ENCODE results near the gene IGSF1.
"Not testable (repeated sequence)": the region's sequence is repeated elsewhere in the genome, so short reads cannot be mapped to it uniquely, and the experiment has no call there.

IGSF1 gene

GRCh38 chrX:131271274-131271673 is 17.8 kb downstream of the IGSF1 start:
- in situ Hi-C loops (cut with HindIII; ENCODE audit: low sequenced_read_pairs): no loop called here

- in situ Hi-C loops (cut with HindIII; ENCODE audit: low sequenced_read_pairs): no loop called here
Observed at GRCh38 chrX:131270080-131270479, 19.0 kb downstream of the IGSF1 start.

GRCh38 chrX:131264665-131265064 is 24.4 kb downstream of the IGSF1 start:
- in situ Hi-C loops (cut with HindIII; ENCODE audit: low sequenced_read_pairs): no loop called here

DNA sequence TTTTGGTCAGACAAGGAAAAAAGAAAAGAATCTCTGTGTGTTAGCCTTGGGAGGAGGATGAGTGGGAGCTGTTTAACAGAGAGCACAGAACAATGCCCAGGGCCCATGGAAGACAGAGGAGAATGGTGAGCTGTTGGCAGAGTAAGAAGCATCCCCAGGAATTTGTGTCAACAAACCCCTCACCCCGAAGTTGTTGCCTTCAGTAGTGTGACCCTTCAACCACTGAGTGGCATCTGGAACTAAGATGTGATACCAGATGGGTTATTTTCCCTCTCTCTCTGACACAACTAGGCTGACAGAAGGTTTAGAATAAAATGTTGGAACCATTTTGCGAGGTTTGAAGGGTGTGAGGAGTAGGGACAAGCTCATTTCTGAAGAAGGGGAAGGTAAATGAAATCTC is 25.1 kb downstream of the IGSF1 start:
- in situ Hi-C loops (cut with HindIII; ENCODE audit: low sequenced_read_pairs): no loop called here

DNA sequence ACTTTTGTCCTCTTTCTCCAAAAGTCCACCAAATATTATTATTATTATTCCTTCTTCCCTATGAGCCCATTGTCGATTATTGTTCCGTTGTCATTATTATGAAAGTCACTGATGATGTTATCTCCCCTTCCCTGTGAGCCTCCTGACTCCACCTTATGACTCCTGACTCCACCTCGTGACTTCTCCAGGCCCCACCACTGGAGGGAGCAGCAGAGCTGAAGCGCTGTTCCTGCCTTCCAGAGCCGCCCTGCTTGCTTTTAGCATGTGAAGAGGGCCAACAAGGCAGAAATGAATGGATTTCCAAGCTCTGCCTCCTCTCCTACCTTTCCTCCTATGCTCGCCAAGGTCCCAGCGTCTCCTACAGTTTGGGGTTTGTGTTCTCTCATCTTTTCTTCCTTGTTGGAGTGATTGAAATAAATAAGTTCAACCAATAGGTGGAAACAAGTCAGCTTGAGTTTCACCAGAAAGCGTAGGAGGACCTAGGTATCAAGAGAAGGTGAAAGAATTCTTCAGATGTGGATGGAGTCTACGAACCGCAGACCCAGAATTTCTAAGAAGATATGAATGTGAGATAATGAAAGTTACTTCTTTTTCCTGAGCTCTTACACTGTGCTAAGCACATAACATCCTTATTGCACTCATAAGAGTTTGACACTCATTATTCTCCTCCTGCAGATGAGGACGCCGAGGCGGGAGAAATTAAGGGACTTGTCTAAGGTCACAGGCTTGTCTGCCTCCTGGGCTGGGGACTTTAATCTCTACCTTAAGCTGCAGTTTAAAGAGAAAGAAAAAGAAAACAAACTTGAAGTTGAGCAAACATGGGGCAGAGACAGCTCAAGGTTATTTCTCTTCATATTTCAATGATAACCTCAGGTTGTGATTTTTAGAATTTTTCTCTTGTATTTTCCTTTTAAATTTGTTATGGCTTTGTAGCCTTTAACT is 26.1 kb downstream of the IGSF1 start:
- in situ Hi-C loops (cut with HindIII; ENCODE audit: low sequenced_read_pairs): no loop called here

GRCh38 chrX:131262200-131262599 is 26.9 kb downstream of the IGSF1 start:
- in situ Hi-C loops (cut with HindIII; ENCODE audit: low sequenced_read_pairs): no loop called here

DNA sequence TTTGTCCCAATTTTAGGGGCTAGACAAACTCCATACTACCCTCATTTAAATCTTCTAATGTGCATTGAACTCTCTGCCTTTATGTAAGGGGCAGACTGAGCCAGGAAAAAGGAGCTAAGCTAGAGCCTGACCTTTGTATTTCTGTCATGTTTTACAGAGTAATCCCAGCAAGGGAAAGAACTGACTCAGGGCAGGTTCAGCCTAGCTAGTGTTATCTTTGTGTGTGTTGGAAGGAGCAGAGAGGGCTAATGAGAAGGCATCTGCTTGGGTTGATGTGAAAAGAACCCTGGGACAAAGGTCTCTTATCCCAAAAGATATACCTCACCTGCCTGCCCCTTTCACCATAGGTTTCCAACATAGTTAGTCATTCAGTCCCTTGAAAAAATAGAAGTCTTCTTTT is 31.7 kb downstream of the IGSF1 start:
- in situ Hi-C loops (cut with HindIII; ENCODE audit: low sequenced_read_pairs): no loop called here

DNA sequence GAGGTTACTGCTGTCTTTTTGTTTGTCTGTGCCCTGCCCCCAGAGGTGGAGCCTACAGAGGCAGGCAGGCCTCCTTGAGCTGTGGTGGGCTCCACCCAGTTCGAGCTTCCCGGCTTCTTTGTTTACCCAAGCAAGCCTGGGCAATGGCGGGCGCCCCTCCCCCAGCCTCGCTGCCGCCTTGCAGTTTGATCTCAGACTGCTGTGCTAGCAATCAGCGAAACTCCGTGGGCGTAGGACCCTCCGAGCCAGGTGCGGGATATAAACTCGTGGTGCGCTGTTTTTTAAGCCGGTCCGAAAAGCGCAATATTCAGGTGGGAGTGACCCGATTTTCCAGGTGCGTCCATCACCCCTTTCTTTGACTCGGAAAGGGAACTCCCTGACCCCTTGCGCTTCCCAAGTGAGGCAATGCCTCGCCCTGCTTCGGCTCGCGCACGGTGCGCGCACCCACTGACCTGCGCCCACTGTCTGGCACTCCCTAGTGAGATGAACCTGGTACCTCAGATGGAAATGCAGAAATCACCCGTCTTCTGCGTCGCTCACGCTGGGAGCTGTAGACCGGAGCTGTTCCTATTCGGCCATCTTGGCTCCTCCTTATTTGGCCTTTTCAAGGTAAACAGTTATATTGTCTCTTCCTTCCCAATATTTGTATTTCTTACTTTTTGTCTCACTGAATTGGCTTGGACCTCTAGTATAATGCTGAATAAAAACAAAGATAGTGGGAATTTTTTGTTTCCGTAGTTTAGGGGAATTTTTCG is 37.9 kb downstream of the IGSF1 start:
- in situ Hi-C loops (cut with HindIII; ENCODE audit: low sequenced_read_pairs): not testable (repeated sequence)

GRCh38 chrX:131239057-131239456 is 50.0 kb downstream of the IGSF1 start:
- in situ Hi-C loops (cut with HindIII; ENCODE audit: low sequenced_read_pairs): no loop called here

DNA sequence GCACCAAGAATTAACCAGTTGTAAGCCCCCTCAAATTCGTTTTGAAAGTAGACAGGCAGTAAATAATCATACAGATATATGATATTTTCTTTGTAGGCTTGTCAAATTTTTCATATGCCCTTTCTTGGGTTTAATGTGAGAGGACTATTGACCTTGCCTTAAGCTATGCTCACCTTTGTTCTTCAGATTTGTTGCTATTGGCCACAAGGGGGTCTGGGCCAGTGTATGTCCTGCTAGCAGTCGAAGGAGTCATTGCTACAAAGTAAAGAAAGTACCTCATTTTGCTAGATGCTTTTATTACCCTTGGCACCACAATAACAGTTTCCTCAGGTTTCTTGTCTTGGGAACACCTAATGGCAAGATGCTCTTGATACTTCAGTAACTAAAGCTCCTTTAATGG is 51.7 kb downstream of the IGSF1 start:
- in situ Hi-C loops (cut with HindIII; ENCODE audit: low sequenced_read_pairs): no loop called here

- in situ Hi-C loops (cut with HindIII; ENCODE audit: low sequenced_read_pairs): no loop called here
Observed at GRCh38 chrX:131235768-131236545, 53.1 kb downstream of the IGSF1 start.

DNA sequence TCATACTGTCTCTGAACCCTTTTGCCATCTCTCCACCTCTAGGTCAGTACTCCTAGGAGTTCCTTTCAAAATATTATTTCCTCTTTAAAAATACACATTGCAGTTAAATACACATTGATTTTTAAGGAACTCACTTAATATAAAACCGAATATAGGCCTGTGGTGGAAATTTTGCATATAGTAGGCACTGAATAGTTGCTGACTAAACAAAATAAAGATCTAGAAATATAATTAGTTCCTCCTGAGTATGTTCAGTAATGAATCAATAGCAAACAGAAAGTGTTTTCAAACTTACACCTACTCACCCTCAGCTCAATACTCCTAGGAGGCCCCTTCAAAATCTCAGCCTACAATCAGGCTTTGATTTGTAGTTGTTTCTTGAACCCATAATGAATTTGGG is 61.5 kb downstream of the IGSF1 start:
- in situ Hi-C loops (cut with HindIII; ENCODE audit: low sequenced_read_pairs): no loop called here

- in situ Hi-C loops (cut with HindIII; ENCODE audit: low sequenced_read_pairs): no loop called here
Observed at GRCh38 chrX:131226591-131226990, 62.5 kb downstream of the IGSF1 start.

- in situ Hi-C loops (cut with HindIII; ENCODE audit: low sequenced_read_pairs): no loop called here
Observed at GRCh38 chrX:131225078-131225477, 64.0 kb downstream of the IGSF1 start.

All from DLD1 (cell line).